Measurements from ENCODE around the gene TFDP1.
"Not testable (repeated sequence)": the region's sequence is repeated elsewhere in the genome, so short reads cannot be mapped to it uniquely, and the experiment has no call there.

TFDP1 gene

DNA sequence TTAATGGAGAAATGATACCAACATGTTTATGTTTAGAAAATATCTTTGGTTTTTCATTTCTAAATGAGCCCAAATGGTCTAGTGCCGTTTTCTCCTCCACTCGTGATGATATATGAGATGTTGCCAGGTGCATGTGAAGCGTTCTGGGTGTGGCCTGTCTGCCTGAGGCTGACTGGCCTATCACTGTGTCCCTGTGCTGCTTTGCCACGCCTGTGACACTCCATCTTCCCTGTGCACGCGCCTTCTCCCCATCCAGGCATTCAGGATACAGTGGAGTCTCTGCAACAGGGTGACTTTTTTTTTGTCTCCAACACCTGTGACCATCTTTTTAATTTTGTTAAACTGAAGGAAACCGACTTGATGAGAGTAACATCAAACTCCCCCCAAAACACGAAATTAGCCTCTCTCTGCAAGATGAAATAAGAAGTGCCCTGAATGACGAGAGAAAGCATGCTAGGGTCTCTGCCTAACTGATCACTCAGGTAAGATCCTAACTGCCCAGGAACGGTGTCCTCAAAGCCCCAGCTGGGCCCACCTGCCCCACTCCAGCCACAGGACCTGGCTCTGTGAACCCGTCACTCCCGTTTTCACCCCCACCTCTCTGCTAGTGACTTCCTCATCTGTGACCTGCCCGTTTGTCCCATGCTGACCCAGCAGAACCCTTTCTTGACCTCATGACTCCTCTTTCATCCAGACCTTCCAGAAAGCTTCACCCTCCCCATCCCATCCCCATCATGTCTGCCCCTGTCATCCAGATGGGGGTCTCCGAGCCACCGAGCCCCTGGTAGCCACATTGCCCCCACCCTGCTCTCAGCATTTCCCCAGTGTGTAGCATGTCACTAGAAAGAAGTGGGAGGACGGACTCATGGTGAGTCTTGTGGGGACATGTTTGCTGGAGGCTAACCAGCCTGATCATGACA is 33.2 kb upstream of the TFDP1 start:
- DNase-seq = no peak

DNA sequence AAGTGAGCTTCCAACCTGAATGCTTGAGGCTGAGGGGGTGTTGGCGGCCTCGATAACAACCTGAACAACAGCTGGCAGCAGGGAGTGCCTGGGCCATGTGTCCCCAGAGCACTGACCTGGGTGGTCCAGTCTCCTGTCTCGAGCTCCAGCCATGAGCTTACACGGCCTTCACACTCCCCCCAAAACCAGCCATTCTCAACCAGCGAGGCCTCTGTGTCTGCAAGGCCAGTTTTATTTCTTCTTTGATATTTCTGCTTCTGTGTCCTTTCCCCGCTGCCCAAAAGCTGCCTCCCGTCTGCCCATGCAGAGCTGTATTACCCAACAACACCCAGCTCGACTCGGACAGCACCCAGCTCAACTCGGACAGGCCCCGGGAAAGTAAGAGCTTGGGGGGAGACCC is 32.5 kb upstream of the TFDP1 start:
- DNase-seq = no peak

DNA sequence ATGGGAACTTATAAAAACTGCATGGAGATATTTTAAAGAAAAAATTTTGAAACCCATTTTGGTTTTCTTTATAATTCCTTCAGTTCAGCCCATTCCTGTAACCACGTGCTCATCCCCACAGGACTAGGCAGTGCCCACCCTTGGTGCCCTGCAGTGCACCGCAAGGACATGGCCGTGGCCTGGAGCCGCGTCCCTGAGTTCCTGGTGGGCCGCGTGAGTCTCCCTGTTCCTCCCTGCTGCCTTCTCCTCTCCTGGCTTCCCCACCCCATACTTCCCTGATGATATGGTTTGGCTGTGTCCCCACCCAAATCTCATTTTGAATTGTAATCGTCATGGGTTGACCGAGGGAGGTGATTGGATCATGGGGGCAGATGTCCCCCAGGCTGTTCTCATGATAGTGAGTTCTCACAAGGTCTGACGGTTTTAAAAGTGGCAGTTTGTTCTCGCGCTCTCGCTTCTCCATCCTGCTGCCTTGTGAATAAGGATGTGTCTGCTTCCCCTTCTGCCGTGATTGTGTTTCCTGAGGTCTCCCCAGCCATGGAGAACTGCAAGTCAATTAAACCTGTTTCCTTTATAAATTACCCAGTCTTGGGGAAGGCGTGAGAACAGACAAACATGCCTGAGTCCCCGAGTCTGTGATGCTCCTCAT is 31.6 kb upstream of the TFDP1 start:
- DNase-seq = no peak

DNA sequence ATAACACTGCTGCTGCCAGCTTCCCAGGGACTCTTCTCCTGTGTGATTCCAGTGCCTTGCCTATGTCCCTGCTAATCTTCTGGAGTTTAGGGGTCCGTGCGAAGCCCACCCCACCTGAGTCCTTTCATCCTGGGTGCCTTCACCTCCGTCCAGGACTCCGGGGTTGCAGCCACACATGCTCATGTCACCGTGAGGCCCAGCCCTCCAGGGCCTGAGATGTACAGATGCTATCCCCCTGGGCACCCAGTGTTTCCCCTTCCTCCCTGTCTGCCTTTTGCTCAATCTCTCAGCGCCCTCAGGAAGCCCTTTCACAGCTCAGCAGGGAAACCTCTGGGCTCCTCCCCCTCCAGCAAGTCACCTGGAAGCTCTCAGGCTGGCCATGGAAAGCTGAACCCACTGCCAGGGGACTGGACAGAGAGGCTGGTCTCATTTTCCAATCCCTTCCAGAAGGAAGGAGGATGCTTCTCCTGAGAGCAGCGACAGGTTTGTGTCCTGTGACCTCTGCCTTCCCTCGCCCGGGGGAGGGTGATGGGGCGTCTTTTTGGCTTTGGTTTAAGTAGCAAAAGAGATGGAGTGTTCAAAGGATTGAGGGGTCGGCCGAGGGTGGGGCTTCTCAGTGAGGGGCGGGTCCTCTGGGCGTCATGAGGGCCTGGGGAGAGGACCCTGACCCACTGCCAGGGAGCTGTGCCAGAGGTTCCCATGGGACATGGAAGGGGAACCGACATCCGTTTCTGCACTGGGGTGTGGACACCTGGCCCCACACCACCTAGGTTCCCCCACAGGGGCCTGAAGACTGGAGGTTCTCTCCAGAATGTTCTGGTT is 30.8 kb upstream of the TFDP1 start:
- no peak for DNase-seq

DNA sequence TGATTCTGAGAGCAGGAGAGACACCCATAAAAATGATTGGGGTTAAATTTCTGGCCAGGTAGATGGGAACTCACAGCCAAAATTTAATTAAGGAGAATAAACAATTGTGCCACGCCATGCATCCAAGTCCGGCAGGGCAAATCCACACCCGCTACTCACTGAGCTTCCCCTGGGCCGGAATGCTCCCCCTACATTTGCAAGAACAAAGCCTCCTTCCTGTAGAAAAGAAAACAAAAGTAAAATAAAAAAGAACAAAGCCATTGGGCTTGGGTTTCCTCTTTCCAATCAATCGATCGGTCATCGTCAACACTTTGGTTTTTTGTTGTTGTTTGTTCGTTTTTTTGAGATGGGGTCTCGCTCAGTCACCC is 30.2 kb upstream of the TFDP1 start:
- no peak for DNase-seq

DNA sequence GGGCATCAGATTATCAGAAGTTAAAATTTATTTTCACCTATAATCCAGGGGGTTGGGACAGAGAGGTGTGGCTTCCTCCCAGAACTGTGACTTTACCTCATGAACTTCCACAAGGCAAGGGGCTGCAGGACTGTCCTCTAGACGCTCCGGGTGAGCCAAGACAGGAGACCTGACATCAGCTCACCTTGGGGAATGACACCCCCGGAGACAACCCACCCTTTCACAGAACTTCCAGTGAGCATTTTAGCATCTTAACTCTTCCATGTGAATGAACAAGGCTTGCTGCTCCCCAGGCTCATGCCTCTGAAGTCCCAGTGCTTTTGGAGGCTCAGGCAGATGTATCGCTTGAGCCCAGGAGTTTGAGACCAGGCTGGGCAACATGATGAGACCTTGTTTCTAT is 29.4 kb upstream of the TFDP1 start:
- DNase-seq = no peak

DNA sequence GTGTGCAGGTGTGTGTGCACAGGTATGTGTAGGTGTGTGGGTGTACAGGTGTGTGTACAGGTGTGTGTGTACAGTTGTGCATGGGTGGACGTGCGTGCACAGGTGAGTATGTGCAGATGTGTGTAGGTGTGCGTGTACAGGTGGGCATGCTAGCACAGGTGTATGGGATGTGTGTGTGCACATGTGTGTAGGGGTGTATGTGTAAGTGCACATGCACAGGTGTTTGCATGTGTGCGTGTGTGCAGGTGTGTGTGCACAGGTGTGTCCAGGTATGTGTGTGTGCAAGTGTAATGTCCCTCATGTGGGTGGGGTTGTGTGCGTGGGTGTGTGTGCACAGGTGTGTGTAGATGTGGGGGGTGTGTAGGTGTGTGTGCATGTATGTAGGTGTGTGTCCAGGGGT is 27.5 kb upstream of the TFDP1 start:
- DNase-seq = no peak

DNA sequence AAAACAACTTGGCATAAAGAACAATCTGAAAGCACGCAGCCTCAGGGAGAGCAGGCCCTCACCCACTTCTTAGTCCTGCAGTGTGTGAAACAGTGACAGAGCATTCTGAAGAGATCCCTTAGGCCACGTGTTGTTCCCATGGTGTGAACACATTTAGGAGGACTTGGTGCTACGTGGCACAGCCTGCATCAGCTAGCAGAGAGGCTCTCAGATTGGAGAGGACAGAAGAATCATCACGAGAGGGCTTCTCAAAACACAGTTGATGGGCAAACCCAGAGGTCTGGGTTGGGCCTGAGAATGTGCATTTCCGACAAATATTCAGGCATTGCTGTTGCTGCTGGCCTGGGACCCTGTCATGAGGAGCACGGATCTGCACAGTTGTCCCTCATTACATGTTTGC is 26.1 kb upstream of the TFDP1 start:
- DNase-seq = no peak

DNA sequence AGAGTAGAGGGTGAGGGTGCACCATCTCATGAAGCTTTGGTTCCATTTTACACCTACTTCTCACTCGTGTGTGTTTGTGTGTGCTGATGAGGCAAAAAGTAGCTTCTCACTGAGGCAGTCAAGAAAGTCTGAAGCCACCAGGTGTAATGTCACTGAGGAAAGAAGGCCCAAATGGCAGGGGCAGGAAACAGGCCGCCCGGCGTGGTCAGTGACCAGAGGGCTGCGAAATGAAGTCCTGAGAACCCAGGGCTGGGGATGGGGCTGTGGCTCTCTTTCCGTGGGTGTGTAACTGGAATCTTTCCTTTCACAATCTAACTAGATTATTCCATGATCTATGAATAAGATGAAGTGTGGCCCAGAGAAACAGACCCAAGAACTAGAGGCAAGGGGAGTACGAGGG is 25.5 kb upstream of the TFDP1 start:
- no peak for DNase-seq

DNA sequence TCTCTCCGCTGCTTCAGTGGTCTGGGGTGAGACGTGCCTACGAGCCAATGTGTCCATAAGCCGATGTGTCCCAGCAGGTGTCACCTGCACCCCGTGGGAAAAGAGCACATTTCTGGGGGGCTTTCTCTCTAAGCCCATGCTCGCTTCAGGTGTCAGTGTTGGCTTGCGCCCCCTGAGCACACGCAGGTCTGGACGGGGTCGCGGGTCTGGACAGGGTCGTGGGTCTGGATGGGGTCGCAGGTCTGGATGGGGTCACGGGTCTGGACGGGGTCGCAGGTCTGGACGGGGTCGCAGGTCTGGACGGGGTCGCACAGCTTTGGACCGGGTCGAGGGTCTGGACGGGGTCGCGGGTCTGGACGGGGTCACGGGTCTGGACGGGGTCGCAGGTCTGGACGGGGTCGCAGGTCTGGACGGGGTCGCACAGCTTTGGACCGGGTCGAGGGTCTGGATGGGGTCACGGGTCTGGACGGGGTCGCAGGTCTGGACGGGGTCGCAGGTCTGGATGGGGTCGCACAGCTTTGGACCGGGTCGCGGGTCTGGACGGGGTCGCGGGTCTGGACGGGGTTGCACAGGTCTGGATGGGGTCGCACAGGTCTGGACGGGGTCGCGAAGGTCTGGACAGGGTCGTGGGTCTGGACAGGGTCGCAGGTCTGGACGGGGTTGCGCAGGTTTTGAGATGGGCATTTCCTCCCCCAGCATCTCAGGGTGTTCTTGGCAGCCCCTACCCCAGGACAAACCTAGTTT is 24.5 kb upstream of the TFDP1 start:
- no peak for DNase-seq

DNA sequence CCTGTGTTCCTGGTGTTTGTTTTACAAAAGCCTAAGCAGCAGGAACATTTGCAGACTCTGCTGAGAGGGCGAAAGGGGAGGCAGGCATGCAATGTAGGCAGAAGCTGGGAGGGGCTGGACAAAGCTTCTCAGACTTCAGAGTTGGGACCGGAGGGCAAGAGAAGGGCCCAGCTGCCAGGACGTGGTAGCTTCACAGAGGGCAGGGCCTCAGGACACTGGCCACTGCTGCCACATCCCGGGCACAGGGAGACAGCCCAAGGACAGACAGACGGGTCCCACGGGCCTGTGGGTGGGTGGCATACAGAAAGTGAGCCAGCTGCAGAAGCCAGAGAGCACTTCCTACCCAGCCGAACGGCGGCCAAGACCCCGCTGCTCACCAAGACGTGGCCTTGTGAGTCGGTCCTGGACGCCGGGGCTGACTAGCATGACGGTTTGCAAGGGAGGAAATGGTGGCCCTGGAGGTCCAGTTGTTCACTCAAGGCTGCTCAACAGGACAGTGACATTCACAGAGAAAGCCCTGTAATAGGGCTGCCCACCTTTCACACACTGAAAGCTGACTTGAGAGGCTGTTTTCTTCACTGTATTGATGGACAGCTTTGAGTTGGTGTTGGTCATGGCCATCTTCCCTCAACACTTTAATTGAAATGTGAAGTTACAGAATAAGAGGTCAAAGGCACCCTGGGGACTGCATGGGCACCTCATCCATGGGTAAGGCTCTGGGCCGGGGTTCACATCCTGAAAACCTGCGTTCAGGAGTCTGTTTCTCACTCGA is 23.7 kb upstream of the TFDP1 start:
- DNase-seq = no peak

DNA sequence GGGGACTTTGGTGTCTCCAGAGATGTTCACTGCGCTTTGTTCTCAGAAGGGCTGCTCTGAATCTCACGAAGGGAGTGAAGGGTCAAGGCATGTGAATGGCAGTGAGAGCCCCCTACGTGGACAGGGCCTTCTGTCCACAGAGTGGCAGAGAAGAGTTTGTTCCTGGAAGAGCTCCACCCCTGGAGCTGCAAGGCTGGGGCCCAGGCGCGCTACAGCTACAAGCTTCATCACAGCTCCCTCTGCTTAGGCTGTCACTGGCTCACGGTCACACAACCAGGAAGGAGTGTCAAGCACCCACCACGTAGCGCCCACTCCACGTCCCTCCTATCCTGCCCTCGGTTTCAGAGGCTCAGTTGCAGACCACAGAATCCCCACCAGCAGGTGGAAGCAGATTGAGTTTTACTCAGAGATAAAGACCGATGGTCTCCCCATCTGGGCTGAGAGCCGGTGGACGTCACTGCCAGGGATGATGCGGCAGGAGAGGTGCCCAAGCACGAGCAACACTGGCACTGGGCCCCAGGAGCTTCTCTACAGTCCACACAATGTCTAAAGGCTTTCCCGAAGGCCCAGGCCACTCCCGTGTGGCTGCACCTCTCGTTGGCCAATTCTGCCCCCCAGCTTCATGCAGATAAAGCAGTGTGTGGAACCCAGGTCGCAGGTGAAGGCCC is 23.0 kb upstream of the TFDP1 start:
- DNase-seq = no peak

DNA sequence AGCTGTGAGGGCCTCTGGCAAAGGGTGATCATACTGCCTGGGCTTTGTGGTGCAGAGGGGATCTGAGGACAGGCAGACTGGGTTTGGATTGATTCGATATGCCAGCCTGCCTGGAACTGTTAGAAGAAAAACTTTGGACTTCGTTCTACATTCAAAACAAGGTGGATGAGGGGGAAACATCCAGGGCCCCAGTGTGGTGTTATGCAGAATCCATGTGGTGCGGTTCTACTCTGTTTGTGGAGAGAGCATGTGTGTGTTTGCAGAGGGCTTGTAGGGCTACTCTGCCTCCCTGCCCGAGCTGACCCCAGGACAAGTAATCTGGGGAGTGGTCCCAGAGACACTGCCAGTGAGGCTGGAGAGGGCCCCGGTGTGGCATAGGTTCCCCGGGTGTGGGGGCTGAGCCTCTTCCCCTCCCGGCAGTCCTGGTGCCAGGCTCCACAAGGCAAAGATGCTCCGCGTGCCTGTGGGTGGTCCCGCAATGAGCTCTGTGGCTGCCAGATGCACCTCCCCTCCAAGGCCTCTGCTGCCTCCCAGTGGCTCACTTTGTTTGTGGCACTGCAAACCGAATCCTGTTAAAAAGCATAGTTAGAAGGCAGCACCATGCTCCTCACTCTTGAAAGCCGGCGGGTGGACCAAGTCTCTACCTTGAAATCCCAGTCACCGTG is 22.3 kb upstream of the TFDP1 start:
- DNase-seq = peak; percentile 76

DNA sequence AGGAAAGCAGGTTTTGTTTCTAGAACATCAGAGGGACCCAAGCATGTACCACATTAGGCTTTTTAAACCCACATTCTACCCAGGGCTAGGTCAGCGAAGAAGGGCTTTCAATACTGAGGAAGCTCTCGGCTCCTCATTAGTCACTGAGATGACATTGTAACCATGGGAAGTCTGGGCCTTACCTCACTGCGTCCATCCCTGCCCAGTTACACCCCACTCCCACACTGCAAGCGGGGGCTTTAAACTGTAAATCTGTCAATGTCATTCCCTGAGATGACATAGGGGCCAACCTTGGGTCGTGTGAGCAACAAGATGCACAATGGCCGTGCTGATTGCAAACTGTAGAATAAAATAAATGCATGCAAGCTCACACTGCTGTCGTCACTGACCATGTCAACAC is 21.7 kb upstream of the TFDP1 start:
- no peak for DNase-seq

DNA sequence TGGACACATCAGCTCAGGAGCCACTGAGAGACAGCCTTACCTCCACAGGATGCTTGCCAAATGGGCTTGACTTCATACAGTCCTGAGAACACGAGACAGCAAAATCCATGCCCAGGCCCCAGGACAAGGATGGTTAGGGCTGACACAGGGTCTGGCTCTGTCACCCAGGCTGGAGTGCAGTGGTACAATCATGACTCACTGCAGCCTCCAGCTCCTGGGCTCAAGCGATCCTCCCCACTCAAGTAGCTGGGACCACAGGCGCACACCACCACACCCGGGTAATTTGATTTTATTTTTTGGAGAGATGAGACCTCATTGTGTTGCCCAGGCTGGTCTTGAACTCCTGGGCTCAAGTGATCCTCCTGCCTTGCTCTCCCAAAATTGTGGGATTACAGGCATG is 21.0 kb upstream of the TFDP1 start:
- DNase-seq = not testable (repeated sequence)

DNA sequence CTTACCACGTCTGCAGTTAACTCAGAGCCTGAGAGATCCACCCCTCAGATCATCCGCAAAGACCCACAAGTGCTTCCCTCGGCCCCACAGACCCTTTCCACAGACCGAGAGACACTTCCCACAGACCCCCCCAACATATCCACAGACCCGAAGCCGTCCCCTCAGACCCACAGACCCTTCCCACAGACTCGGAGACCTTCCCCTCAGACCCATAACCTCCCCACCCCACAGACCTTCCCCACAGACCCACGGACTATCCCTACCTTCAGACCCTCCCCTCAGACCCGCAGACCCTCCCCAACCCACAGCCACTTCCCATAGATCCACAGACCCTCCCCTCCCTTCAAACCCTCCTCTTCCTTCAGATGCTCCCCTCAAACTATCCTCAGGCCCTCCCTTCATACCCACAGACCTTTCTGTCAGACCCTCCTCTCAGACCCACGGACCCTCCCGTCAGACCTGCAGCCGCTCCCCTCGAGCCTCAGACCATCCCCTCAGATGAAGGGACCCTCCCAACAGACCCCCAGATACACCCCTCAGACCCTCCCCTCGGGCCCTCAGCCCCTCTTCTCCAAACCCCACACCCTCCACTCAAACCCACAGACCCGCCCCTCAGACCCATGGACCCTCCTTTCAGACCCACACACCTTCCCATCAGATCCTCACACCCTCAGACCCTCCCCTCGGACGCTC is 20.1 kb upstream of the TFDP1 start:
- DNase-seq = no peak

DNA sequence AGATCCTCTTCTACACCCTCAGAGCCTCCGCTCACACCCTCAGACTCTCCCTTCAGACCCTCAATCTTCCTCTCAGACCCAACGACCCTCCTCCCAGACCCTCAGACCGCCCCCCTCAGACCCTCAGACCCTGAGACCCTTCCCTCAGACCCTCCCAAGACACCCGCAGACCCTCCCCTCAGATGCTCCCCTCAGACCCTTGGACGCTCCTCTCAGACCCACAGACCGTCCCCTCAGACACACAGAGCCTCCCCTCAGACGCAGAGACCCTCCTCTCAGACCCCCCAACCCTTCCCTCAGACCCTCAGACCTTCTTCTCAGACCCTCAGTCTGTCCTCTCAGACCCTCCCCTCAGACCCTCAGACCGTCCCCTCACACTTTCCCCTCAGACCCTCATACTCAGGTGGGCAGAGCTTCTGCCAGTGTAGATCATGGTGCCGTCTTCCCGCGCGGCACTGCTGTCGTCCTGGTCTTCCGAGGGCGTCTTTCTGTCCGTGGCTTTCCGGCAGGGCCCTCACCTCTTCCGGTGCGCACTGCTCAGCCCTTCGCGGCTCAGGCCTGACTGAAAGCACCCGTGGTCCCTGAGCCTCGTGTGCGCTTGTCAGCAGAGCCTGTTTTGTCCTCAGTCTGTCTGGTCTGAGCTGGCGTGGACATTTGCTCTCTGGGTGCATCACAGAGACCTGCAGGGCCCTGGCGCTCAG is 18.9 kb upstream of the TFDP1 start:
- DNase-seq = no peak

DNA sequence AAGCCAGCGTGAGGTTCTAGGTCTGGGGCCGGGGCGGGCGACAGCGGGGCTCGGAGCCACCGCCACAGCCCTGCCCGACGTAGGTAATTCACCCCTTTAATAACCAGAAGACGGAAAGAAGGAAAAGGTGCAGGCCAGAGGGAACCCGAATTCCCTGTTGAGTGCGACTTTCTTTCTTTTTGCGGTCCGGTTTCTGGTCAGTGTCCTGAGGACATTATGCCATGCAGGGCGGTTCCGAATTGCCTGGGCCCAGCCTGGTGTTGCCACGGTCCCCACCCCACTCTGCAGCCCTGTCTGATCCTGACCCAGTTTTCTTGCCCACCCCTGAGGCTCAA is 18.4 kb upstream of the TFDP1 start:
- no peak for DNase-seq

DNA sequence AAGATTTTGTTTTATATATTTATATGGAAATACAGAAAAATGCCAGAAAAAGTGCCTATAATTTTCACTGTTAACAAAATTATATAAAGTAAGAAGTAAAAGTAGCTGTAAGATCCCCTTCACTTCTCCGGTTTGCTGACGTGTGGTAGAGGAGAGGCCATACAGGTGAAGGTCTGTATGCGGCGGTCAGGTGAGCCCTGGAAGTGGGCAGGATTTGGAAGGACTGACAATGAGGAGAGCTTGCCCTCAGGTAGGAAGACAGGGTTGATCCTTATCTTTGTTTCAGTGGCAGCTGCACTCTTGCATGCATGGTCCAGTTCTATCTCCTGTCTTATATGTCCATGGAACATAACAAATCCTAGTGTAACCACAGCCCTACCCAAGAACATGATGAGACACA is 16.9 kb upstream of the TFDP1 start:
- DNase-seq = no peak

DNA sequence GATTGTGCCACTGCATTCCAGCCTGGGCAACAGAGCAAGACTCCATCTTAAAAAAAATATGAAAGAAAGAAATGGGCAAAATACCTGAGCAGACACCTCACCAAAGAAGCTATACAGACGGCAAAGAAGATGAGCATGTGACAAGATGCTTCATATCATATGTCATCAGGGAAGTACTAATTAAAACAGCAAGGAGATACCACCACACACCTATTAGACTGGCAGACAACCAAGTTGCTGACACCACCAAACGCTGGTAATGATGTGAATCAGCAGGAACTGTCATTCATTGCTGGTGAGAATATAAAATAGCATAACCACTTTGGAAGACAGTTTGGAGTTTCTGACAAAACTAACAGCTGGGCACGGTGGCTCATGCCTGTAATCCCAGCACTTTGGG is 11.5 kb upstream of the TFDP1 start:
- no peak for DNase-seq

Measured in EL (cell line).